Activated CD4-positive, alpha-beta T cell treated with anti-CD3 and anti-CD28 coated beads, Interleukin-2, Interleukin-6, amounts not matched to agents 100 ng/mL and 50 ng/mL, durations not matched to agents 16 hours and 8 hours (primary cell): ENCODE data around the gene BCHE.
"Not testable (repeated sequence)": the region's sequence is repeated elsewhere in the genome, so short reads cannot be mapped to it uniquely, and the experiment has no call there.

ENCODE experiments used
- DNase-seq: peaks from one replicate; pipeline ENCODE4 v3.0.0-alpha.2; 2020

BCHE gene

DNA sequence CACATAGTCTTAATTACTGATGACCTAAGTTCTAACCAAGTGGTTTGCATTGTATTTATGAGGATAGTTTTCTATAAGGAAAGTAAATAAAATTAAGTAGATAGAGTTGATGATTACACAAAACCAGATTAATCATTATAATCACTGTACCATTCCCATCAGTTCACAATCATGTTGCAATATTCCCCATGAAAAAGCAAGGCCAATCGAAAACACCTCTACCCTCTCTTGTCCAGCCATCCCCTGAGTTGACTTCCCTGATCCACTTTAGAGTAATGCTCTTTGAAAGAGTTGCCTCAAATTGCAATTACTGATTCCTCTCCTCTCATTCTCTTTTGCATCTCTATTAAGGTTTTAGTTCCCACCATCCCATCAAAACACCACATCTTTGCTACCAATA, 21.0 kb downstream of the BCHE start:
- DNase-seq = no peak

DNA sequence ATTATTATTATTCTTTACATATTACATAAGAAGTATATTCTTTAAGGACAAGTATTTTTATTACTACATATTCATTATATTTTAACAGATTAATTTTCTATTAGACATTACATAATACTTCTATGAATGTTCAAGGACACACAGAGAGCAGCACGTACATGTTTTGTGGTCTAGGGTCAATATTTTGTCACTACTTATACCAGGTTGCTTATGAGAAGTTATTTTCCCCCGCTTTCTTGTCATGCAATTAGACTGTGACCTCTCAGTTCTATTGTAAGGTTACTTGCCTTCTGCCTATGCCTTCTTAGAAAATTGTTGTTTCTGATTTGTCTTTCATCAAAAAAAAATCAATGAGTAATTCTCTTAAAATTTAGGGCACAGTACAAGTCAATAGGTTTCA, 21.5 kb downstream of the BCHE start:
- no peak for DNase-seq

DNA sequence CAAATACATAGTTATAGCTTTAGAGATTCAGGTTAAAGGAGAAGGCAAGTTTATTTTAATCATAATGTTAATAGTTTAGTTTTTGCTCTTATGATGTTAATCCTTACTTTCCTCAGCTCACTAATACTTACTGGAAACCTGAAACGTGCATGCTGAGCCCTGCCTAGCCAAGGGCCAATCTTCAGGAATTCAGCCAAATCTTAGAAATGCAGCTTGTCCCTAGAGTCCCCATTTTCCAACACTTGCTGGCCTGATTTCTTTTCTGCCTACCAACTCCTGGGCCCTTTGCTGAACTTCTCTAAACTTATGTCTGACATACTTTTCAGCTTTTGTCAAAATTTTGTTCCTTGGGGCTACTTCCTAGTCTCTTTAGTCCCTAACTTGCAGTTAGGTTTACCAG, 22.8 kb downstream of the BCHE start:
- DNase-seq = no peak

DNA sequence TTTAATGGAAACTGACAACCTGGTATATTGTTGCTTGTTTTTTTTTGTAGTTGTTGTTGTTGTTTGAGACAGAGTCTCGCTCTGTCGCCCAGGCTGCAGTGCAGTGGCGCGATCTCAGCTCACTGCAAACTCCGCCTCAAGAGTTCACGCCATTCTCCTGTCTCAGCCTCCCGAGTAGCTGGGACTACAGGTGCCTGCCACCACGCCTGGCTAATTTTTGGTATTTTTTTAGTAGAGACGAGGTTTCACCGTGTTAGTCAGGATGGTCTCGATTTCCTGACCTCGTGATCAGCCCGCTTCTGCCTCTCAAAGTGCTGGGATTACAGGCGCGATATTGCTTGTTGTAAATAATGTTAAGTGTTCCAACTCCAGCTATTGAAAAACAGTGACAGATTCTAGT, 29.3 kb downstream of the BCHE start:
- not testable (repeated sequence) for DNase-seq

DNA sequence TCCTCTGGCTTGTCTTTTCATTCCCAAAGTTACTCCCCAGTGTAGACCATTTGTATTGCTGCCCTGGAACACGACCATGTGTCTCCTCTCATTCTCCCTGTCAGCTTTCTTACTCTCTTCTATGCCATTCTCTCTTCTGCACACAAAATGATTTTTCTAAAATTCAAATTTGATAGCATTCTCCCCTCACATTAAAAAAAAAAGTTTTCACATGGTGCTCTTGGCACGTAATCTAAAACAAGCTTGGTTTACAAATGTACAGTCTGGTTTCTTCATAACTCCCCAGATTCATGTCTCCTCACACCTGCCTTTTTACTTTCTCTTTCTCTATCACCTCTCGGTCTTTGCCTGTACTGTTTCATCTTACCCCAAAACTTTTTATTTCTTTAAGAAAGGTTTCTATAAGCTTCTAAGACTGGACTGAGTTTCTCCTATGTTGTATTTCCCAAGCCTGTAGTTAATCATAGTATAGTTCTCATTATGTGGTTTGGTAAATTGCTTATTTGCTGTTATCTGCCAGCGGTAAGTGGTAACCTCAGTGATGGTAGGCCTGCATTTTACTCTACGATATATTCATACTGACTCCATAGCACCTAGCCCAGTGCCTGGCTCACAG, 31.2 kb downstream of the BCHE start:
- DNase-seq = no peak

DNA sequence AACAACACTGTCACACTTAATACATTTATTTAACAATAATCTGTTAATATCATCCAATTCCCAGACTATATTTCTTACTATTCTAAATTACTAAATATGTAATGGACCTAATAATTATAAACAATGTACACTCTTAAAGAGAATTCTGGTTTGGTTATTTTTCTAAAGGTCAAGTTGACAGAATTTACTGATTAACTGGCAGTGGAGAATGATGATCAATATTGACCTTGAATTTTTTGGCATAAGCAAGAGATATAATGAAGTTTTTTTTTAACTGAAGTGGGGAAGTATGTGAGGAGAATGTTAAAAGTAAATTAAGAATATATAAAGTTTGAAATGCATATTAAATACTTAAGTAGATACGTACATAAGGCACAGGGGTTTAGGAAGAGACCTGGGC, 33.8 kb downstream of the BCHE start:
- DNase-seq = no peak

DNA sequence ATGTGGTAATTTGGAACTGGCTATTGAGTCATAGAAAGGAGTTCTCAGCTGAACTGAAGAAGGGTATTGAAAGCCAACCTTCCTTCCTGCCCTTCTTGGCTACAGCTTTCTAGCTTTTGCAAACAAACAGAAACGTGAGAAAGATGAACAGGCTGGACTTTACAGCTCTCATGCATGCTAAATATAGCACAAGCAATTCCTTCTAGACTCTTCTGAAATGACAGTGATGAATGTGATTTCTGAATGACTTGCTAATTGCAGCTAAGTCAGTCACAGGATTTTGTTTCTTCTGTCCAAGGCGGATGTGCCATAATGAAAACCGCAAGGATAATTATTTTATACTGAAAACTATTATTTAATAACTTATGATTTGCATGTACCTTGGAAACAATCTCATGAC, 36.3 kb downstream of the BCHE start:
- DNase-seq = no peak

DNA sequence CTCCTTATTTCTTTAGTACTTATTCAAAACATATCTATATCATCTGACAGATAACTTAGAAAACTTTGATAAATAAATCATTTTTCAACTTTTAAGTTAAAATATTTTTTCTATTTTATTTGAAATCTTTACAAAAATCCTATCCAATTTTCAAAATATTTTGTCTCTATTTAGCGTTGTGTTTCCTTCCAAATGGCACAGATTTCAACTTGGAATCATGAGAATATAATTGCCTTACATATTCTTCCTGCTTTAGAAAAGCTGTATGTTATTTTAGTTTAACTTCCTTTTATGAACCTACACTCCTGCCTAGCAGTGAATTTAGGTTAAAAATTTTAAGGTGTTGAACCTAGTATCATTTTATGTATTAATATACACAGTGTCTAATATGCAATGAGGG, 38.2 kb downstream of the BCHE start:
- no peak for DNase-seq

DNA sequence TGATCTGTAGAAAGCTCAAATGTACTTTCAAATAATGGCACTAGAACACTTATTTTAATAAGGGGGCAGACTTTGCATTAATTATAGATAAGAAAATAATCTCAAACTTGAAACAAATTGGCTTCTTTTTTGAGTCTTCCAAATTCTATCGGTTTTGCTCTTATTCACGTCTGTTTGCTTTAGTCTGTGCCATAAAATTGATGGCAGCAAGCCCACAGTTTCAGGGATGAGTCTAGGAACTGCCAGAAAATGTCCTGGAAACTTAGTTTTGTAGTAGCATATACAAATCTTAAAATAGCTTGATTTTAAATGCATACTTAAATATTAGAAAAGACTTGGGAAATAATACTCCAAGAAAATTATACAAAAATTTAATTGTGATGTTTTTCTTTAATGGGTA, 39.7 kb downstream of the BCHE start:
- DNase-seq = no peak

DNA sequence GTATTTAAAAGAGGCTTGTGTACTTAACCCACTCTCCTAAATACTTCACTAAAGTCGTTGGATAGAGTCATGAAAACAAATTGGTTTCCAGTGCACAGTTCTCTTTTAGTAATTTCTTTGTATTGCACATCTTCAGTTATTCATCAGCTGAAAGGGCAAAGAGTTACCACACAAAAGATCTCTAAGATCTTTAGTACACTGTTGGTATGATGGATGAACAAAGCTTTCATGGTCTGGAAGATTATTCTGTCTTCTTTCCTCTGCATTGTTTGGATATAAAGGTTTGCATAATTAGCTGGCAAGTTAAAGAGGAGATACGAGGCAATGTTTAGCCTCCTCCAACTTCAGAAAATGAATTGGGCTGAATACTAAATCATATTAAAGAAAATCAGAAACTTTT, 40.5 kb downstream of the BCHE start:
- no peak for DNase-seq

DNA sequence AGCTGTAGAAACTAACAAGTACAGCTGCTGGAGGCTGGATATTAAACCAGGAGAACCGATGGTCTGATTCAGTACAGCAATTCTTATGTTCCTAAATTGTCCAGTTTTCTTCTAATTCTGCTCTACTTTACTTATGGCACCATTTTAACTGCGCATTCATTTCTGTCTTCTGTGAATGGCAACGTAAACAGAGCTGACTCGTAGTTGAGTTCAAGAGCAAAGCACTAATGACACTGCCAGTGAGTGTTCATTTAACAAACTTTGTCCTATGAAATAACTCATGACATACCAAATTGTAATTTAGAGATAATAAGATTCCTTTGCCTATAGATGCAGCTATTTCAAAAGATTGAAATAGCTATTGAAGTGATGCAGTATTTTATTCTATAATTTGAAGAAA, 48.7 kb downstream of the BCHE start:
- no peak for DNase-seq

DNA sequence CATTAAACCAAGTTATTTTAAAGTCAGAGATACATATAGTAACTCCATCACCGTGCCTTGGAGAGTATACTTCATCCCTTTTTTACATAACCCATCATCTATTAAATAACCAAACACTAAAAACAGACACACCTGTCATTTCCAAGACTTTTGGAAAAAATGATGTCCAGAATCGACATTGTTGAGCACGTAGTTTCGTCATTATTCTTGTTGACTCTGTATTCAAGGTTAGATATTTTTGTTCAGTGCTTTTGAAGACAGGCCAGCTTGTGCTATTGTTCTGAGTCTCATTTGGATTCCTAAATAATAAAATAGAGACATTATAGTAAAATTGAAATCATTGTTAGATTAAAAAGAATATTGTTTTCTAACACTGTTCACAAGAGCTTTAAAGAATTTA, 51.2 kb downstream of the BCHE start:
- DNase-seq = no peak

DNA sequence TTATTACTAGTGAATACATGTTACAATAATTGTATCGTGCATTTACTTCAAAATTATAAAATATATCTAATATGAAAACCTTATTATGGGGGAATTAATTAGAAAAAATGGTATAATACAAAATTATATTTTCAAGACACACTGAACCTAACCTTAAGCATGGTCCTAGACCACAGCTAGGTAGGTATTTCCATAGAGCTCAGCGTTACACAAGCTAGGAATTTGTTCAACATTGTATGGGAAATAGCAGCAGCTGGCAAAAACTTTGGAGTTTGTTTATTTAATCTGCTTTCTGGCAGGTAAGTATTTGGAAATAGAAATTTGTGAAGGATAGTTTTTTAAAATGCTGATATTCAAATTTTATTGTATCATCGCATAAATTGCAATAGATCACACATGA, 52.9 kb downstream of the BCHE start:
- DNase-seq = no peak

DNA sequence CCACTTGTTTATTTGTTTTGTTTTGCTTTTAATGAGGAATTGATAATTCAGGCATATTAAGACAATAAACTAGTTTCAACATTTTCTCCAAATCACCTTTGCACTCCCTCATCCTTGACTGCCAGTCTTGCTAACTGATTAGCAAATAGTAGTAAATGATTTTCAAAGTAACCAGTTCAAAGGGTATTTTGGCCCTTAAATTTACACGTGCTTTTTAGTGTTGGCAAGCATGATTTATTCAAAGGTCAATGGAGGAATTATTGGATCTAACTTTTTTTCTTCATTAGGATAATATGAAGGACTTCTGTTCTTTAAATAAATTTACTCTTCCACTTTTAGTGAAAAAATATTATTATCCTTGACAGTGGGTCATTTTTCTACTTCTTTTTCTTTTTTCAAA, 53.8 kb downstream of the BCHE start:
- no peak for DNase-seq

DNA sequence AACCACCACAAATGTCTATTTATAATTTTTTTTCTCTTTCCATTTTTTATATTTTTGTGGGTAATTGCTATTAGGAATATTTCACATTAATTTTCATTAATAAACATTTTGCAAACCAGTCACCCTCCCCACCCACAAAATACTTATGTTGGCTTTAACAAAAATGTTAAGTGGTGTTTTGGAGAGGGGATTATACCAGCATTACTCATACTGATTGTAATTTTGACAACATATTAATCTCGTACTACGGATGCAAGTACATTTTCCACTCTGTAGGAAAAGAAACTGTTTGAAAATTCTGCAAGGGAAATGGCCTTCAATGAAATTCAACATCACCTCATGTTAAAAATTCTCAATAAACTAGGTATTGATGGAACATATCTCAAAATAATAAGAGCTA, 58.3 kb downstream of the BCHE start:
- no peak for DNase-seq

DNA sequence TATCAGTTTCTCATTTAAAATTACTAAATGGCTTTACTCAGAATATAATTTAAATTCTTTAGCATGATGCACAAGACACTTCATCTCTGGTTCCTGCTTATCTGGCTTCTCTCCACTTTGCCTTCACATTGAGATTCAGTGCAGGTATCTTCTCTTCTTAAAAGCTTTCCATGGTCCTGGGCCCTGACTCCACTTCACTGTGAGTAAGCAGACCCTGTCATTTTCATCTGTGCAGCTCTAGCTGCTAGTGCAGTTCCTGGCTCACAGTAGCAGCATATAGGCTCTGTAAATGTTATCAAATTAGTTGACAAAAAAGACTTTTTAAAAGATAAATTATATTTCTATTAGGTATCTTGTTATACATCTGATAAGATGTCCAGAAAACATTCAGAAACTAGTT, 58.8 kb downstream of the BCHE start:
- no peak for DNase-seq

DNA sequence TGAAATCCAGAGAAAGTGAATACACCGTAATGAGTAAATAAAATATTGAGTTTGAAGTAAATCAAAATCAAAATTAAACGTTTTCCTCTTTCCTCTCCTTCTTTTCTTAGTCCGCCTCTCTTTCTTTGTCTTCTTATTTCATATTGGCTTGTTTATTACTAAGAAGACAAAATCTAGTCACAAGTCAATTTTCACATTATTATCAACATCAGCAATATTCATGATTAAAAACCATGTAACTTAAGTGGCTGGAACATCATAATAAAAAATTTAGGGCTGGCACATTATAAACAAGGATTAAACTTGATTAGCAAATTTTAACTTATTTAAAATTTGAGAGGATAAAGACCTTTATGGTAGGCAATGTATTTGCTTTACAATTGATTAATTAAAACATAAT, 61.4 kb downstream of the BCHE start:
- DNase-seq = no peak

DNA sequence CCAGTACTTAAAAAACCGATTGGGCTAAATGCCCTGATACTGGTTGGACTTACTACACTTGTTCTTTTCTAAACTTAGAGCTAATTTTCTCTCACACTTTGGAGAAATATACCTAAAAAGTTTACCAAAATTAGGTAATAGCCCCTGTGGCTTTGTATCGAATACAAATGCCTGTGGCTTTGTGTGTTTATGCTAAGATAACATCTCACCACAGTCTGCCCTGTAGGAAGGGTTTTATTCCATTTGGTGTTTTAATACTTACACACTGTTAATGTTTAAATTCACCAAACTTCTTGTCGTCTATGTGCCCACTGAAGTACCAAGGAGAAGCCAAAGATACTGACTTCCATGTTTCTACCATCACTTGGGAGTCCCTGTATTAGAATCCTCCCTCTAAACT, 66.4 kb downstream of the BCHE start:
- DNase-seq = no peak

DNA sequence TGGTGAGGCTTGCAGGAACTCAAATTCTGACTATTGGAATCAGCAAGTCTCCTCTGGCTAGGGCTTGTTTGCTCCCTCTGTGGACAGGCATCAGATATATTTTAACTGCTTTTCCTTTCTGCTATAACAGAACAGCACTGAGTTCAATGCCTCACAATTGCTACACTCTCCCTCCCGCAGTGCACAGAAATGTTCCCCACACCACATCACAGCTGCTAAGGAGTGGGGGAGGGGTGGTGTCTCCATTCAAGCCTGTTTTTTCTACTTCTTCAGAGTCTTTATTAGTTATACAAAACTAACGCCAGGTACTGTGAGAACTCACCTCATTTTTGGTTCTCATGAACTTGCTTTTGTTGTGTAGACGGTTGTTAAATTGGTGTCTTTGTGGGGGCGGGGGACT, 68.5 kb downstream of the BCHE start:
- no peak for DNase-seq

DNA sequence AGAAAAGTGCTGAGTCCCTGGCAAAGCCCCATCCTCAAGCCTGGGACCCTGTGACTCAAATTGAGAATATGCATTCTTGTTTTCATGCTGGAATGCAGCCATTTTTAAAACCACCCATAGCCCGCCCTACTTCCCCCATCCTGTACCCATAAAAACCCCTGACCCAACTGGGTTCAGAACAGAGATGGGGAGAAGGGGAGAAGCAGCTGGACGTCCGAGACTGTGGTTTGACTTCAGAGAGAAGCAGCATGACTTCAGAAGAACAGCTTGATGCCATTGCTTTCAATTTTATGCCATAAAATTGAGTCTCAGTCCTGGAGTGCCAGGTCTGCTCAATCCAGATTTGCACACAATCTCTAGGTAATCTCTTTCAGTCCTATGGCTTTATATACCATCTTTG, 78.2 kb downstream of the BCHE start:
- DNase-seq = no peak

DNA sequence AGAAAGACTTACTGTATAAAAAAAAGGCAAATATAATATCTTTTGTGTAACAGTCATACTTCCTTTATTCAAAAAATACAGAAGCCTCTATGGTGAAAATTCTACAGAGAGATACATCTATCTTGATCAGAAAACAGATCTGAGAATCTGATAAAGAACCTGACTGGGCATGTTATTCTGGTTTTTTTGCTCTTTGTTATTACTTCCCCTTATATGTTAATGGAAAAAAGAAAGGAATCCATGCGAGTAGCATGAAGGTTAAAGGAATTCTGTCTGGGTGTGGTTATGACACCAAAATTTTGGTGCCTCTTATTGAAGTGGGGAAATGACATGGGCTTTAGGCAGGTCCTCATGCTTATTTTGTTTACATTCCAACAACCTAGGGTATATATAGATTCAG, 81.7 kb downstream of the BCHE start:
- no peak for DNase-seq

DNA sequence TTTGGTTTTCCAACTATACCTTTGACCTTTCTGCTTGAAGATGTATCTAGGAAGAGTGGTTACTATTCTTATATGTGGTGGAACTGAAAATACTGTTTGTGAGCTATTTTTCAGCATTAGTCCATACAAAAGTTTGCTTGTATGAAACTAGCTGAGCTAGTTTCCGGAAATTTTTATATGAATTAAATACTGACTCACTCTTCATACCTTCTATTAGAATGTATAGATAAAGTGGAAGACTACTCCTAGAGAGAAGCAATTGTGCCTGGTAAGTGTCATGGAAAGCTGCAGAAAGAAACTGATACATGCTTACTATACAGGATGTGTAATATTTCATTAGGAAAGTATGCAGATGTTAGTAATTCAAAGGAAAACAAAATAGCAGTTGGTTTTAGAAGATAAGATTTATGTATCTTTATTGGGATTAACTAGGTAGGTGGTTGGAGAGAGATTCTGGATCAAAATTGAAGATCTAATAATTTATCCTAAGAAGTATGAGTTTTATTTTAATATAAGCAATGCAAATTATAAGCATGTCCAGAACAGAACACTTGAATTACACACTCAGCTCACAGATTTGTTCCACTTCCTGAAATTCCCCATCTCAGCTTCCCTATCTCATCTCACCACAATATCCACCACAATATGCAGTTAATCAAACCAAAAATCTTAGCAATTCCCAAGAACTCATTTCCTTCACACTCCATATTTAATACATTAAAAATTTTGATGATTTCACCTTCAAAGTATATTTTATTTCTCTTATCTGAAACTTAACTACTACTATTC, 82.8 kb downstream of the BCHE start:
- no peak for DNase-seq

DNA sequence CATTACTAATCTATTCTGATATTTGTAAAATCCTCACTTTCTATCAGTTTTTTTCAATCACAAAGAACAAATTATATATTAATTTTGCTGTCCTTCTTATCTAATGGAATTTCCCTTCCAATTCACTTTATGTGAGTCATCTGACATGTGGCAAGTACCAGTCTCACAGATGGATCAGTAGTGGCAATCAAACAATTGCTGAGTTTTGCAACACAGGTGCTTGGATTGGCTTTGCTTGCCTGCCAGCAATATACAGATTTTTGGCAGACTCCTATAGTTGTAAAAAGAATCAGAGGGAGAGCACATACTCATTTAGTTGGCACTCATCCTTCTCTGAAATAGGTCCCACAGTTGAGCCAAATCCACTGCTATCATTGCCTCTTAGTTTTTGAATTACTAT, 83.7 kb downstream of the BCHE start:
- no peak for DNase-seq

DNA sequence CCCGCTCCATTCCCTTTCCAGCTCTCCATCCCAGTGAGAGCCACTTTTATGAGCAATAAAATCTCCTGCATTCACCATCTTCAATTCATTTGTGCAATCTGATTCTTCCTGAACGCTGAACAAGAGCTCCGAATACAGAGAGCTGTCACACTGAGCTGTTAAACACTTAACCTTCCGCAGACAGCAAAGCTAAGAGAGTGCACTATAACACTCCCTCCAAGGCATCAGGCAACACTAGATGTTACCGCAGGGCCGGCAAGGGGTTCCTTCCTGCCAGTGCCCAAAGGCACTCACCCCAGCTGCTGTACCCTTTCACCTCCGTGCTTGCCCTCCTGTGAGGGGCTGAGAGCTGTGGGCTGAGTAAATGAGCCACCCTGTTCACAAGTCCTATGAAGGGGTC, 85.6 kb downstream of the BCHE start:
- no peak for DNase-seq

DNA sequence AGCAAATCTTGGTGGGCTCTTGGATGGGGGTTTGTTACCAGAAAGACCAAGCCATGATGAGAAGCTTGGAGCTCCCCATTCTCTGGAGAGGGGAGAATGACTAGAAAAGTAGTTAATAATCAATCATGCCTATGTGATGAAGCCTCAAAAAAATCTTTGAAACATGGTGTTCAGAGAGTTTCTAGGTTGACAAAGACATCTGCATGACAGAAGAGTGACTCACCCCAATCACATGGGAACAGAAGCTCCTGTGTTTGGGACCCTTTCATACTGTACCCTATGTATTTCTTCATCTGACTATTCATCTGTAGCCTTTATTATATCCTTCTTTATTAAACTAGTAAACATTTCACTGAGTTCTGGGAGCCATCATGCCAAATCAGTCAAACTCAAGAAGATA, 87.4 kb downstream of the BCHE start:
- no peak for DNase-seq
